Dendritic cell treated with granulocyte-macrophage colony-stimulating factor and Interleukin-4, amounts not matched to agents 40 ng/mL and 50 ng/mL, for 4 days (primary cell): Measurements from ENCODE around the gene ZBTB32.

ENCODE experiments used
- H3K27ac Mint-ChIP-seq: one replicate; pipeline ENCODE4 v1.8.0; 2022; ENCODE audit warnings: mild to moderate bottlenecking, mixed read lengths
- H3K27me3 Mint-ChIP-seq: one replicate; pipeline ENCODE4 v1.8.0; 2022; ENCODE audit warnings: mild to moderate bottlenecking, mixed read lengths
- H3K36me3 Mint-ChIP-seq: one replicate; pipeline ENCODE4 v1.8.0; 2022; ENCODE audit warnings: low read depth, mixed read lengths
- H3K4me1 Mint-ChIP-seq: one replicate; pipeline ENCODE4 v1.8.0; 2022; ENCODE audit warnings: low read depth, mixed read lengths
- H3K4me3 Mint-ChIP-seq: one replicate; pipeline ENCODE4 v1.8.0; 2022; ENCODE audit warnings: mild to moderate bottlenecking, moderate library complexity, mixed read lengths
- H3K9me3 Mint-ChIP-seq: one replicate; pipeline ENCODE4 v1.8.0; 2022; ENCODE audit warnings: mixed read lengths
- intact Hi-C: fragments of 100-400 bp; cut with micrococcal nuclease; formaldehyde crosslinking; loops from one replicate; pipeline ENCODE4 v1.15.0; 2022

The ZBTB32 gene

DNA sequence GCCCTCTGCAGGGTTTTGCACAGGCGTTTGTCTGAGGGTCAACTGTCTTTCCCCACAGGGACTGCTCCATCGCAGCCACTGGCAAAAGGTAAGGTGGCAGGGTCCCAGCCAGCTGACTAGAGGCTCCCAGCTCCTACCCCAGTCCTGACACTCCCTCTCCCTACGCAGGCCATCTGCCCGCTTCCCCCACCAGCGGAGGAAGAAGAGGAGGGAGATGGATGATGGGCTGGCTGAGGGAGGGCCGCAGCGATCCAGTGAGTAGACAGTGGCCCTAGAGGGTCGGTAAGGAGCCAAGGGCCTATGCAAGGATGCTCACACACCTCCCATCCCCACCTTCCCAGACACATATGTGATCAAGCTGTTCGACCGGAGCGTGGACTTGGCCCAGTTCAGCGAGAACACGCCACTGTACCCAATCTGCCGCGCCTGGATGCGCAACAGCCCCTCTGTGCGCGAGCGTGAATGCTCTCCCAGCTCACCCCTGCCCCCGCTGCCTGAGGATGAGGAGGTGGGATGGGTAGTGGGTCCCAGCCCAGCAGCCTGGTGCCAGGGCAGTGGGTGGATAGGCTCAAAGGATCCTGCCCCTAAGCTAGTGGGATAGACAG lies 48.5 kb downstream of the ZBTB32 start:
- H3K27ac Mint-ChIP-seq, result no peak overlapping the region
- H3K4me1 Mint-ChIP-seq, result peaks cover 60% of the 10 kb centered on the region
- peaks cover 30% of the 10 kb centered on the region for H3K27me3 Mint-ChIP-seq
- no peak overlapping the region for H3K4me3 Mint-ChIP-seq
- H3K36me3 Mint-ChIP-seq, result peaks cover 64% of the 10 kb centered on the region
- H3K9me3 Mint-ChIP-seq, result no peaks in the 10 kb centered on the region
- intact Hi-C loops, result no loop called here

DNA sequence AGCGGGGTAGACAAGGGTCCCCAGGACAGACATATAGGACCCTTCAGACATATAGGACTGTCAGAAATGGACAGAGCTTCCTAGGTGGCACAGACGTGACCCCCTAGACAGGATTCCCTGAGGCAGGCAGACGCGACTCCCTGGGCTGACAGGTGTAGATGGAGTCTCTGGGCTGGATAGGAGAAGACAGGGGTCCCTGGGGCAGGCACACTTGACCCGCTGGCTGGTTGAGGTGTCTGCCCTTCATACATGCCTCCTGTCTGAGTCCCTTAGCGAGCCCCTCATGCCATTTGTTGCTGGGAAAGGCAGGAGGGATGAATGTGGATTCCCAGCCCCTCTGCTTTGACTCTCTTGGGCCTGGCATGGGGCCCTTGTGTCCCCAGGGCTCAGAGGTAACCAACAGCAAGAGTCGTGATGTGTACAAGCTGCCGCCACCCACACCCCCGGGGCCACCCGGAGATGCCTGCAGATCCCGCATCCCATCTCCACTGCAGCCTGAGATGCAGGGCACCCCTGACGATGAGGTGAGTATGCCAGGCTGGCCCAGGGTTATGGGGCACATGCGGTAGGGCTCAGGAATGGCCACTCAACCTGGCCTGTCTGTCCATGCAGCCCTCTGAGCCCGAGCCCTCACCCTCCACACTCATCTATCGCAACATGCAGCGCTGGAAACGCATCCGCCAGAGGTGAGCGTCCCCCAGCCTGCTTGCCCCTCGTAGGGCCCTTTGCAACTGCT lies 49.4 kb downstream of the ZBTB32 start:
- Mint-ChIP-seq H3K4me3 (no peak overlapping the region), H3K27me3 (peaks cover 30% of the 10 kb centered on the region), H3K4me1 (peaks cover 57% of the 10 kb centered on the region), H3K27ac (no peak overlapping the region), H3K9me3 (no peaks in the 10 kb centered on the region), H3K36me3 (peaks cover 63% of the 10 kb centered on the region)
- intact Hi-C loops, result no loop called here

DNA sequence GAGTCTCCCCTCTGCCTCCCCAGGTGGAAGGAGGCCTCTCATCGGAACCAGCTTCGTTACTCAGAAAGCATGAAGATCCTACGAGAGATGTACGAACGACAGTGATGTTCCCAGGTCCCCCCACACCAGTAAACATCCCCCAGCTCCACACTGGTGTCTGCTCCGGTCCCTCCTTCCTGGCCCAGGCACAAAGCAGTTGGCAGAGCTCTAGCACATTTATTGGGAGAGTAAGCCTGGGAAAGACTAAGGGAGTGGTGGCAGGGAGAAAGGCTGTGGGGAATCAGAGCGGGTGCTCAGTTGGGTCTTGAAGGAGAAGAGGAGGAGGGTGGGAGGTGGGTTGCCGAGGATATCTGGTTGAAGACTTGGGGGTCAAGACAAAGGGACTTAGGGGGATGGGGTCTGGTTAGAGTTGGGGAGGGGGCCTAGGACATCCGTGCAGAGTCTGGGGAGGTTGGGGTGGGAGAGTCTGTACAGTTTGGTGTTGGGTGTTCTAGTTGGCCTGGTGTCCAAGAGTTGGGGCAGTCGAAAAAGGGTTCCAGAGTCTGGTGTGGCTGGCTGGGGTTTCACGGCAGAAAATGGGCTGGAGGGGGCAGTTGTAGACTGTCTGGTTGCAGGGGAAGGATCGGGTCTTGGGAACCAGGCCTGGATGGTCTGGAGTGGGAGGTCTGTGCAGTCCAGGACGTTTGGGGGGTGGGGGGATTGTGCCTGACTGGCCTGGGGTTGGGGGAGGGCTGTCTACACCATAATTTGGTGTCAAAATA lies 50.2 kb downstream of the ZBTB32 start:
- H3K27ac Mint-ChIP-seq, result peak overlapping the region; percentile 25
- H3K27me3 Mint-ChIP-seq, result peaks cover 30% of the 10 kb centered on the region
- H3K4me3 Mint-ChIP-seq, result peak overlapping the region; percentile 51
- no peaks in the 10 kb centered on the region for H3K9me3 Mint-ChIP-seq
- intact Hi-C loops, result no loop called here
- H3K4me1 Mint-ChIP-seq, result peaks cover 57% of the 10 kb centered on the region
- H3K36me3 Mint-ChIP-seq, result peaks cover 68% of the 10 kb centered on the region

DNA sequence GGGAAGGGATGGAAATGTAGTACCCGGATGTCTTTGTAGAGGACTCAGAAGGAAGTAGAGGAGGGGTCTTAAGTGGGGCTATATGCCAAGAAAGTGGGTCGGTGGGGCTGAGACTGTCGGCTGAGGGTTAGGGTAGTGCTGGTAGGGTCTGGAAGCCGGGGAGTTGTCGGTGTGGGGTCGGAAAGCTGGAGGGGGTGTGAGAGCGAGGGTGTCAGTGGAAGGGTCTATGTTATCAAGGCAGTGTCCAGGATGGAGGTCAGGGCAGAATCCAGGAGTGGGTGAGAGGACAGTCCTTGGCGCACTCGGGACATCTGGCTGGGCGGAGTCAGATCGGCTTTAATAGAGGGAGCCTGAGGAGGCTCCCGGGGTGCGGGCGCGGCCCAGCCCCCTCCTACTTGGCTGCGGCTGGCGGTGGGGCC lies 50.8 kb downstream of the ZBTB32 start:
- Mint-ChIP-seq H3K36me3 (peaks cover 68% of the 10 kb centered on the region), H3K9me3 (no peaks in the 10 kb centered on the region), H3K4me3 (peak overlapping the region; percentile 51), H3K27me3 (peaks cover 30% of the 10 kb centered on the region), H3K4me1 (peaks cover 54% of the 10 kb centered on the region), H3K27ac (peak overlapping the region; percentile 25)
- intact Hi-C loops, result no loop called here

DNA sequence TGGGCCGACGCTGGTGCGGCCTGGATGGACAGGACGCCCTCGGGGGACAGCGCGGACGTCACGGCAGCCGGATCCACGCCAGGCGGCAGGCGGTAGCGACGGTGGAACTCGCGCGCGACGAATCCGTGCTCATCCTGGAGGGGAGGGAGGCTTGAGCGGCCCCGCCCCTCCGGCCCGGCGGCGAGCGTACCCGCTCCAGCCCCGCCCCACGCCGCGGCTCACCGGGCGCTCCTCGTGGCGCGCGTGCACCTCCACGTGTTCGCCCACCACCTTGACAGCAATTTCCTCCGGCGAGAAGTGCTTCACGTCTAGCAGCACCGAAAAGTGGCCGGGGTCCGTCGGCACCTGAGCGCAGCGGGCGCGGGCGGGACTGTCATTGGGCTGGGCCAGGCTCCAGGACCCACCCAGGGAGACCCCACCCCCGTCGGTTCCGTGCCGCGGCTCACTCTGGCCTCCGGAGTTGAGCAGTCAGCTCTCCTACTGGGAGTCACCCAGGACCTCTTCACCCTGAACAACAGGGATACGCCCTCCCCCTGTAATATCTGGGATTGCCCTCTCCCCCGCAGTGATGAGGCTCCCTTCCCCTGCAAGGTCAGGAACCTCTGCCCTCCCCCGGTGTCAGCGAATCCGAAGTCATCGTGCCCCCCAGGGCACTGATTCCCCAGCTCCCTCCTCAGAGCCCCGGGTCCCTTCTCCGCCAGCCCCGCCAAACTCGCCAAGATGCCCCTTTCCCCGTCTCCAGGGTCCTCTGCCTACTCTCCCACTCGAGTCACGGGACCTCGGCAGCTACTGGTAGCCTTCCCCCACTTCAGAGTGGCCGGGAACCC lies 51.4 kb downstream of the ZBTB32 start:
- Mint-ChIP-seq H3K27me3 (peaks cover 30% of the 10 kb centered on the region), H3K36me3 (peaks cover 71% of the 10 kb centered on the region), H3K9me3 (no peaks in the 10 kb centered on the region), H3K4me1 (peaks cover 50% of the 10 kb centered on the region), H3K4me3 (peak overlapping the region; percentile 91), H3K27ac (peak overlapping the region; percentile 88)
- intact Hi-C loops, result no loop called here

DNA sequence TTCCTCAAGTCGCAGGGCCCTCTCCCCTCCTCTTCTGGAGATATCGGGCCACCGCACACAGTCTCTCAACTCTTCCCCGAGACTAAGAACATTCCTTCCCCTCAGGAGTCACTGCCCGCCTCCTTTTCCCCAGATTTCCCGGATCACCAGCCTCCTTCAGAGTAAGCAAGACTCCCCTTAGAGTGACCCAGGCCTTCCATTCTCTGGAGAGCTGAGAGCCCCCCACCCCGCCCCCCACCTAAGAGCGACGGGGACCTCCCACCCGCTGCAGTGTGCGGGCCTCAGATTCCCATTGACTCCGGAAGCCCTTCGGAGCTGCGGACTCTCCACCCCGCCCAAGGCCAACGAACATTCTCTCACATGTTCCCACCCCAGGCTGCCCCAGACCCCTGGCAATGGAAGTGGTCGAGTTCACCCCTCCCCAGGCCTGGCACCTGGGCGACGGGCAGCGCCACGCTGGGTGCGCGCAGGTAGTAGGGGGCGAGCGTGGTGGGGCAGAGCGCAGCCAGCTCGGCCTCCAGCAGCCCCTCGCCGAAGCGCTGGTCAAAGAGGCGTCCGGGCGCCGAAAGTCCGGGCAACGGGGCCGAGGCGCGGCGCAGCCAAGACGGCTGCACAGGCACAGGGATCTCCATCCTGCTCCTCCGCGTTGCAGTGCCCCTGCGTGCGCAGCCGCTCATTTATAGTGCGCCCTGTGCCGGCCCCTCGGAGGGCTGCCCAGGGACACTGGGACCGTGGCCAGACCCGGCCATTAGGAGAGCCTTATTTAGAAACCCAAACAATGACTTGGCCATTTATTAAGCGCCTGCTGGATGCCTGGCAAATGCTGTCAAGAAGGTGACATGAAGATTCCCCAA lies 52.2 kb downstream of the ZBTB32 start, which contains the start of gene HSPB6:
TSS of gene HSPB6 (minus strand) at position 653 of the 854 bp plus-strand sequence. CDS start at position 632, 21 bp downstream.
- Mint-ChIP-seq H3K27me3 (peaks cover 30% of the 10 kb centered on the region), H3K36me3 (peaks cover 76% of the 10 kb centered on the region), H3K9me3 (no peaks in the 10 kb centered on the region), H3K4me3 (peak within 1 kb of the TSS; percentile 91), H3K27ac (peak within 1 kb of the TSS; percentile 88), H3K4me1 (peaks cover 50% of the 10 kb centered on the region)
- intact Hi-C loops, result no loop called here

DNA sequence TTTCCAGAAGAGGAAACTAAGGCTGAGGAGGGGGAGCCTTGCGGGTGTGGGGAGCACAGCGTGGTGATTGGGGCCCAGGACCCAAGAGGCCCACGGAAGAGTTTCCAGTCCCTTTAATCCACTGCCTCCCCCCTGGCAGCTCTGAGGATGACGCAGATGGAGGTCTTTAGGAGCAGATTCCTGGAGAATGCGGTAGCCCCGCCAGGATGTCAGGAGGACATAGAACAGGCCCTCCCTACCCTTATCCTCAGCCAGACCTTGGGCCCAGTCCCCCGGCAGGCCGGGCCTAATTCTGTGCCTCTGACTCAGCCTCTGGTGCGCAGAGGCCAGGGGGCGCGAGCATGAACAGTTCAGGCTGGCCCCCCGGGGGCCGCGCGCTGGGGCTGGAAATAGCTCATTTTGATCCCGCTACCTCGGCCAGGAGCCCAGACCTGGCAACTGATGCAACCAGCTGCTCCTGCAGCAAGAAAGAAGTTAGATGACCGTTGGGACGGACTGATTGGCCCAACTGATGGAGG lies 52.9 kb downstream of the ZBTB32 start:
- no peaks in the 10 kb centered on the region for H3K9me3 Mint-ChIP-seq
- H3K4me1 Mint-ChIP-seq, result peaks cover 45% of the 10 kb centered on the region
- peak overlapping the region; percentile 91 for H3K4me3 Mint-ChIP-seq
- peaks cover 30% of the 10 kb centered on the region for H3K27me3 Mint-ChIP-seq
- intact Hi-C loops, result no loop called here
- peak overlapping the region; percentile 88 for H3K27ac Mint-ChIP-seq
- peaks cover 77% of the 10 kb centered on the region for H3K36me3 Mint-ChIP-seq

DNA sequence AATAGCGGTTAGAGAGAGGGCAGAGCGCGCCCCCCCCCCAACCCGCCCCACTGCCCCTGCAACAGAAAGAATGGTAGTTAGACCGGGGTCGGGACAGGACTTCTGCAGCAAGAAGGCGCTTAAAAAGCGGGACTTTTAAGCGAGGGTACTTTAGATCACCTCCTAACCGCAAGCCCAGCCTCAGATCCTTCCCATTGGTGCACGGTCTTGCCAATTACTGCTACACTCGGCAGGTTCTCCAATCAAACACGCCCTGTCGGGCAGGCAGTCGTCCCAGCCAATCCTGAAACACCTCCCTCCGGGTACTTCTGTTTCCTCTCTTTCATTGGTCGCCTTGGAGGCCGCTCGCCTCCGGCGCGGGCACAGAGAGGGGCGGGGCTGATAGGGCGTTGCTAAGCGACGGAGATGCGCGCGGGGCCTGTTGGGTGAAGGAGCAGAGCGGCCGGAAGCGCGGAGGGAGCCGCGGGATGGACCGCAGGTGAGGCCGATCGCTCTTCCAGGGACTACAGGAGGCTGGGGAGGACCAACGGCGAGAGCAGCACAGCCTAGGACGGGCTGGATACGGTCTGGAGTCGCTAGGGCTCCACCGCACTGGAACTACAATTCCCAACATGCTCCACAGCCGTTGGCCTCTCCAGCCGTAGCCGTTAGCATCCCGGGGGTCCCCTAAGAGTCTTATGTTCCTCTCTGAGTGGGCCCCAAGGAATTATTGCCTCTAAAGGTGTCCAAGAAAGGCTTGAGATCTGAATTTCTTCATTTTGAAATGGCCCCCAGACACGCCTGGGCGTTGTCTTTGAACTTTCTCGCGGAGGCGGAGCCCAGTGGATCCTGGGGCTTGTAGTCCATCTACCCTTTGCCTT lies 53.6 kb downstream of the ZBTB32 start, which contains the start of gene PROSER3:
TSS of gene PROSER3 (plus strand) at position 428 of the 860 bp plus-strand sequence. CDS start at position 468, 40 bp downstream.
- H3K4me1 Mint-ChIP-seq, result peaks cover 44% of the 10 kb centered on the region
- H3K27ac Mint-ChIP-seq, result peak within 1 kb of the TSS; percentile 88
- intact Hi-C loops, result loop anchor here (1.0 kb wide), 1 partner anchor 10 kb away; the partner anchor contains the start of gene LIN37
- no peaks in the 10 kb centered on the region for H3K9me3 Mint-ChIP-seq
- peaks cover 30% of the 10 kb centered on the region for H3K27me3 Mint-ChIP-seq
- H3K4me3 Mint-ChIP-seq, result peak within 1 kb of the TSS; percentile 91
- peaks cover 76% of the 10 kb centered on the region for H3K36me3 Mint-ChIP-seq

DNA sequence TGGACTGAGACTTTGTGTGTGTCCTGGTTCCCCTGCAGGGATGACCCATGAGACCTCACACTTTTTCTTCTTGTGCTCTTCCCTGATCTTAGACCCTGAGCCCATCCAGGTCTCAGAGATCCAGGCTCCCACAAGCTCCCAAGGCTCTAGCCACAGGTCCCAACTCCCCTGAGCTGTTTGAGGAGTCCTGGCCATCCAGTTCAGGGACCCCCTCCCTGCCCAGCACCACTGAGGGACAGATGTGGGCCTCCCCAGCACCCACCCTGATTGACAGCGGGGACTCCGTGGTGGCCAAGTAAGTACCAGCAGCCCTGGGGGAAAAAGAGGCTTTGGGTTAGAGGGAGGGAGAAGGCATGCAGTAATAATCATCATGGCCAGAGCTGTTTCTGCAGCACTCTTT lies 55.3 kb downstream of the ZBTB32 start:
- no peak overlapping the region for H3K4me3 Mint-ChIP-seq
- peaks cover 76% of the 10 kb centered on the region for H3K36me3 Mint-ChIP-seq
- H3K27ac Mint-ChIP-seq, result peak overlapping the region; percentile 88
- no peaks in the 10 kb centered on the region for H3K9me3 Mint-ChIP-seq
- peaks cover 41% of the 10 kb centered on the region for H3K4me1 Mint-ChIP-seq
- intact Hi-C loops, result no loop called here
- peaks cover 24% of the 10 kb centered on the region for H3K27me3 Mint-ChIP-seq

DNA sequence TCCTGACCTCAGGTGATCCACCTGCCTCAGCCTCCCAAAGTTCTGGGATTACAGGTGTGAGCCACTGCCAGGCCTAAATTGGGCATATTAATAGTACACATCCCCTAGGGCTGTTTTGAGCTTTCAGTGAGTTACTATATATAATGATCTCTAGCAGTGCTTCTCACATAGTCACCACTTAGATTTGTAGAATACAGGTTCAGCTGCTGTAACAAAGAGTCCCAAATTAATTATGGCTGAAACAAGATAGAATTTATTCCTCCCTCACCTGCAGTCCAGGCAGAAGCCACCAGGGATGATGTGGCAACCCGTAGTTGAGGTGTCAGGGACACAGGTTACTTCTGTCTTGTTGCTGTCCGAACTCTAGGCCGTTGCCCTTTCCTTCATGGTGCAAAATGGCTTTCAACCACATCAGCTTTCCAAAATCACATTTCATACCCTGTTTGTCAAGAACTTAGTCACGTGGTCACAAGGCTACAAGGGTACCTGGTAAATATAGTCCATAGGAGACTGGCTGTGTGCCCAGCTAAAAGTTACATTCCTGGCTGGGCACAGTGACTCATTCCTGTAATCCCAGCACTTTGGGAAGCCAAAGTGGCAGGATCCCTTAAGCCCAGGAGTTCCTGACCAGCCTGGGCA lies 56.5 kb downstream of the ZBTB32 start:
- peaks cover 14% of the 10 kb centered on the region for H3K27me3 Mint-ChIP-seq
- no peak overlapping the region for H3K4me3 Mint-ChIP-seq
- H3K4me1 Mint-ChIP-seq, result peaks cover 33% of the 10 kb centered on the region
- H3K36me3 Mint-ChIP-seq, result peaks cover 76% of the 10 kb centered on the region
- no peak overlapping the region for H3K27ac Mint-ChIP-seq
- intact Hi-C loops, result no loop called here
- no peaks in the 10 kb centered on the region for H3K9me3 Mint-ChIP-seq

DNA sequence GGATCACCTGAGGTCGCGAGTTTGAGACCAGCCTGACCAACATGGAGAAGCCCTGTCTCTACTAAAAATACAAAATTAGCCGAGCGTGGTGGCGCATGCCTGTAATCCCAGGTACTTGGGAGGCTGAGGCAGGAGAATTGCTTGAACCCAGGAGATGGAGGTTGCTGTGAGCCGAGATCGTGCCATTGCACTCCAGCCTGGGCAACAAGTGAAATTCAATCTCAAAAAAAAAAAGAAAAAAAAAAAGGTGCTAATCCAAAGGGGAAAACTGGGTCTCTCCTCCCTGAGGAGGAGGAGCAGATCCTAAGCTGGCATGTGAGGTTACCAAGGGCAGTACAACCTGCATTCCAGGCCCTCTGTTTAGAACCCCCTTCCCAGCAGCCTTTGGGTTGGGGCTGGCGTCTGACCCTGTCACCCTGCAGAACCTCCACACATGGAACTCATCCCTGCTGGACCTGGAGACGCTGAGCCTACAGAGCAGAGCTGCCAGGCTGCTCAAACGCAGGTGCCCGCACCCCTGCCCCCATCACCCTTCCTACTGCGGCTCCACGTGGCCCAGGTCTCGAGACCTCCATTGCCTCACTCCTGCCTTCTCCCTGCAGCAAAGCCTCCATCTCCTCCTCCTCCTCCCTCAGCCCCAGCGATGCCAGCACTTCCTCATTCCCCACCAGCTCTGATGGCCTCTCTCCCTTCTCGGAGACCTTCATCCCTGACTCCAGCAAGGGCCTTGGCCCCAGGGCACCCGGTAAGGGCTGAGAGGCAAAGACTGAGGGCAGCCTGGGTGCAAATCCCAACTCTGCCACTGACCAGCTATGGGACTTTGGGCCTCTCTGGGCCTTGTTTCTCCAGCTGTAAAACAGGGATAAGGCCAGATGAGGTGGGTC lies 60.3 kb downstream of the ZBTB32 start:
- Mint-ChIP-seq H3K27ac (no peak overlapping the region), H3K4me3 (no peak overlapping the region), H3K9me3 (no peaks in the 10 kb centered on the region), H3K4me1 (peaks cover 2% of the 10 kb centered on the region), H3K36me3 (peaks cover 94% of the 10 kb centered on the region), H3K27me3 (no peaks in the 10 kb centered on the region)
- intact Hi-C loops, result no loop called here
